NCI-H2196 (cell line): ENCODE measurements around the gene WWOX.

Experiments
- DNase-seq: peaks from one replicate; lab custom pipeline; 2025; ENCODE audit not compliant: unreplicated experiment; lab: John Stamatoyannopoulos, UW

The WWOX gene

GRCh38 chr16:78455861-78456260 lies 356.4 kb downstream of the WWOX start:
- DNase-seq = no peak

- no peak for DNase-seq
Observed at GRCh38 chr16:78458588-78458987, 359.1 kb downstream of the WWOX start.

GRCh38 chr16:78460428-78460827 lies 361.0 kb downstream of the WWOX start:
- no peak for DNase-seq

- no peak for DNase-seq
Observed at GRCh38 chr16:78461087-78461486, 361.6 kb downstream of the WWOX start.

GRCh38 chr16:78461496-78462287 lies 362.2 kb downstream of the WWOX start:
- DNase-seq = no peak

- no peak for DNase-seq
Observed at GRCh38 chr16:78462288-78463208, 363.1 kb downstream of the WWOX start.

GRCh38 chr16:78463591-78463990 lies 364.1 kb downstream of the WWOX start:
- DNase-seq = no peak

GRCh38 chr16:78464833-78465232 lies 365.4 kb downstream of the WWOX start:
- DNase-seq = no peak

- no peak for DNase-seq
Observed at GRCh38 chr16:78465730-78466129, 366.3 kb downstream of the WWOX start.

- no peak for DNase-seq
Observed at GRCh38 chr16:78469787-78470186, 370.3 kb downstream of the WWOX start.

- no peak for DNase-seq
Observed at GRCh38 chr16:78473031-78473699, 373.7 kb downstream of the WWOX start.

GRCh38 chr16:78474762-78475161 lies 375.3 kb downstream of the WWOX start:
- no peak for DNase-seq

GRCh38 chr16:78476615-78477014 lies 377.2 kb downstream of the WWOX start:
- DNase-seq = no peak

GRCh38 chr16:78478267-78478861 lies 378.9 kb downstream of the WWOX start:
- DNase-seq = peak; percentile 1

GRCh38 chr16:78479723-78480122 lies 380.3 kb downstream of the WWOX start:
- DNase-seq = no peak

- DNase-seq = no peak
Observed at GRCh38 chr16:78480588-78480987, 381.1 kb downstream of the WWOX start.

GRCh38 chr16:78483124-78483992 lies 383.9 kb downstream of the WWOX start:
- DNase-seq = no peak

GRCh38 chr16:78484509-78485058 lies 385.1 kb downstream of the WWOX start:
- DNase-seq = no peak

GRCh38 chr16:78485188-78485916 lies 385.9 kb downstream of the WWOX start:
- no peak for DNase-seq
